Measurements from ENCODE around the gene MPND.

Gene MPND

GRCh38 chr19:4305659-4306058, 37.7 kb upstream of the MPND start:
- H3K4me3 ChIP-seq (ENCODE audit: low read depth, low read length): no peak overlapping the region
- no peak for TF ChIP-seq CTCF (IDR thresholded peaks at IDR 0.05; ENCODE audit: insufficient read depth, low read depth, low read length, missing control alignments)
- no peak for DNase-seq (ENCODE audit: low read depth)

GRCh38 chr19:4310247-4311121, 32.9 kb upstream of the MPND start:
- no peak for TF ChIP-seq CTCF (IDR thresholded peaks at IDR 0.05; ENCODE audit: insufficient read depth, low read depth, low read length, missing control alignments)
- DNase-seq (ENCODE audit: low read depth): no peak

GRCh38 chr19:4313847-4314490, 29.4 kb upstream of the MPND start:
- no peak overlapping the region for H3K4me3 ChIP-seq (ENCODE audit: low read depth, low read length)
- DNase-seq (ENCODE audit: low read depth): no peak
- TF ChIP-seq CTCF (IDR thresholded peaks at IDR 0.05; ENCODE audit: insufficient read depth, low read depth, low read length, missing control alignments): no peak

More at GRCh38 chr19:4310247-4311121, 32.9 kb upstream of the MPND start:
- no peak overlapping the region for H3K4me3 ChIP-seq (ENCODE audit: low read depth, low read length)

GRCh38 chr19:4316956-4317355, 26.4 kb upstream of the MPND start:
- DNase-seq (ENCODE audit: low read depth): no peak
- TF ChIP-seq CTCF (IDR thresholded peaks at IDR 0.05; ENCODE audit: insufficient read depth, low read depth, low read length, missing control alignments): no peak

GRCh38 chr19:4318460-4318859, 24.9 kb upstream of the MPND start:
- H3K4me3 ChIP-seq (ENCODE audit: low read depth, low read length): no peak overlapping the region
- no peak for DNase-seq (ENCODE audit: low read depth)
- no peak for TF ChIP-seq CTCF (IDR thresholded peaks at IDR 0.05; ENCODE audit: insufficient read depth, low read depth, low read length, missing control alignments)

More at GRCh38 chr19:4316956-4317355, 26.4 kb upstream of the MPND start:
- no peak overlapping the region for H3K4me3 ChIP-seq (ENCODE audit: low read depth, low read length)

GRCh38 chr19:4319067-4319718, 24.2 kb upstream of the MPND start:
- H3K4me3 ChIP-seq (ENCODE audit: low read depth, low read length): no peak overlapping the region
- TF ChIP-seq CTCF (IDR thresholded peaks at IDR 0.05; ENCODE audit: insufficient read depth, low read depth, low read length, missing control alignments): no peak
- DNase-seq (ENCODE audit: low read depth): no peak
